GM23248 (cell line): Measurements from ENCODE around the gene GPR173.

ENCODE experiments used
- EZH2 ChIP-seq: fragments of 200-600 bp; sonication (generic); IDR thresholded peaks from 2 replicates; pipeline ENCODE4 v1.6.1; 2018; ENCODE audit warnings: antibody characterized with exemption, mild to moderate bottlenecking; ENCODE audit not compliant: insufficient read depth, poor library complexity, severe bottlenecking
- EZH2phosphoT487 ChIP-seq: fragments of 200-600 bp; sonication (generic); IDR thresholded peaks from 2 replicates; pipeline ENCODE4 v1.6.1; 2018; ENCODE audit warnings: antibody characterized with exemption, moderate library complexity, mild to moderate bottlenecking, low read depth; ENCODE audit not compliant: insufficient read depth

- TF ChIP-seq EZH2 (no peak), EZH2phosphoT487 (no peak)
Measured at GRCh38 chrX:53082773-53083616, 34.4 kb downstream of the GPR173 start.
